Embryonic facial prominence (tissue), 1 donor: Measurements from ENCODE around the gene MAPK10.
"Not testable (repeated sequence)": the region's sequence is repeated elsewhere in the genome, so short reads cannot be mapped to it uniquely, and the experiment has no call there.

ENCODE experiments used
- DNase-seq: peaks from one replicate; pipeline ENCODE4 v3.0.0-alpha.2; 2016; ENCODE audit errors: extremely low spot score

Gene MAPK10

DNA sequence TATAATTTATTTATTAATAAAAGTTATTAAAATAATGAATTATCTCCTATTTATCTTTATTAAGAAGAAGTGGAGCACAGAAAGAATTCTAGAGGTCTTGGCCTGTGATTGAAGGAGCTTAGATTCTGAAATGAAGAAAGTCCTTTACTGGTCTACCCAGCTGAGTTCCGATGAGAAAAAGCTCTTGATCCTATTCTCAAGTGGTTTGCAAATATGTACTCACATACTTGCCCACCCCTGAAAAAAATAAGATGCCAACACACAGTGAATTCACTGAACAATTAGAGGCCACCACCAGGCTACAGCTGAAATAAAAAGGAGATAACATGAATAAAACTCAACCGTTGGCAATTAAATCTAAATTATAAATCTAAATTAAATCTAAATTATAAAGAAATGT lies 253.4 kb downstream of the MAPK10 start:
- no peak for DNase-seq

GRCh38 chr4:86101841-86102240 lies 258.0 kb downstream of the MAPK10 start:
- DNase-seq, result no peak

DNA sequence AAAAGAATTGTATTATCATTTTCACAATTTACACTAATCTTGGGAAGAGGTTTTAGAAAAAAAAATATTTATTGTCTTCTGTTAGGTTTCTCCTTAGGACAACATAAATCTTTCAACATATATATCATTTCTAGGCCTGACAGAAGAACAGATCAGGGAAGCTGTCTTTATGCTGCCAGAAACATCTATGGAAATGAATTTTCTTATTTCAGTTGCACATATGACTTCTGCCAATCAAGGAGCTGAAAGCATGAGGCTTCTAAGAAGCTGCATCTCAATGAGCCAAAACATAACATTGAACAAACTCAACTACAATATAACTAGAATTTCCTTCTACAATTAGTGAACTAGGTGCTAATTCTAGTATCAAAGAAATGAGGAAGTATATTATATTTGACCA lies 258.4 kb downstream of the MAPK10 start:
- no peak for DNase-seq

- no peak for DNase-seq
Observed at GRCh38 chr4:86100539-86101215, 259.2 kb downstream of the MAPK10 start.

DNA sequence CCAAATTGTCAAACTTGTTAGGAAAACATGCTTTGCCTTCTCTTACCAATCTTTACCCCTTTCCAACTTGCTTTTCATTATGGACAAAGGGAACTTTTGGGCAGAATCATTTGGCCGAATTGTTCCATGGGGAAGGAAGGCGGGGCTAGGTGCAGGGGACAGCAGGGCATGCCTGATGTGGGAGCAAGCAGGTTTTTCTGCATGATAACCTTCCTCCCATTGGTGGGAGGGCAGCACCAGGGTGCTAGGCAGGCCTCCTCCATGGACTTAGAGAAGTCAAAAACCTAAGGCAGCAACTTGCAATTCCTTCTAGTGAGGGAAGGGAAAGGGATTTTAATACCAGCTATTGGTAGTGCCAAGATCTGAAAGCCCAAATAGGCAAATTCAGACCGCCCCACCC lies 260.5 kb downstream of the MAPK10 start:
- no peak for DNase-seq

GRCh38 chr4:86098691-86099090 lies 261.2 kb downstream of the MAPK10 start:
- DNase-seq, result no peak

GRCh38 chr4:86096373-86096772 lies 263.5 kb downstream of the MAPK10 start:
- no peak for DNase-seq

GRCh38 chr4:86092684-86093083 lies 267.2 kb downstream of the MAPK10 start:
- no peak for DNase-seq

- no peak for DNase-seq
Observed at GRCh38 chr4:86091201-86091600, 268.7 kb downstream of the MAPK10 start.

- no peak for DNase-seq
Observed at GRCh38 chr4:86089781-86090323, 270.0 kb downstream of the MAPK10 start.

GRCh38 chr4:86089053-86089452 lies 270.8 kb downstream of the MAPK10 start:
- no peak for DNase-seq

GRCh38 chr4:86075796-86076195 lies 284.1 kb downstream of the MAPK10 start:
- DNase-seq, result not testable (repeated sequence)

DNA sequence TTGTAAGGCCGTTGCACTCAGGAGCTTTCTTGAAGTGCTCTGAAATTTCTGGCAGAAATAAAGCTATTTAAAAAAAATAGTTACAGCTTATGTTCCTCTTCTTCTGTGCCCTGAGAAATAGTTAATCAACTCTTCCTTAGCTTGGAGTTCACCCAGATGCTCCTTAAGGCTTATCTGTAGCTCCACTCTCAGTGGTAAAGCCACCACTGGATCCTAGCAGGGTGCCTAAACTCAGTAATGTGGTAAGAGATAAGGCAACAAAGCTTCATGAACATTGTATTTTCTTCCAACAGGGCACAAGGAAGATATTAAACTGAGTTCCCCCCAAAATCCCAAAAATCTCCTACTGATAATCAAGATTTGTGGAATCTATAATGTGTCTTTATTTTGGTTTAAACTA lies 299.5 kb downstream of the MAPK10 start:
- no peak for DNase-seq

GRCh38 chr4:86058621-86059020 lies 301.2 kb downstream of the MAPK10 start:
- no peak for DNase-seq

GRCh38 chr4:86055898-86056297 lies 304.0 kb downstream of the MAPK10 start:
- DNase-seq, result no peak

DNA sequence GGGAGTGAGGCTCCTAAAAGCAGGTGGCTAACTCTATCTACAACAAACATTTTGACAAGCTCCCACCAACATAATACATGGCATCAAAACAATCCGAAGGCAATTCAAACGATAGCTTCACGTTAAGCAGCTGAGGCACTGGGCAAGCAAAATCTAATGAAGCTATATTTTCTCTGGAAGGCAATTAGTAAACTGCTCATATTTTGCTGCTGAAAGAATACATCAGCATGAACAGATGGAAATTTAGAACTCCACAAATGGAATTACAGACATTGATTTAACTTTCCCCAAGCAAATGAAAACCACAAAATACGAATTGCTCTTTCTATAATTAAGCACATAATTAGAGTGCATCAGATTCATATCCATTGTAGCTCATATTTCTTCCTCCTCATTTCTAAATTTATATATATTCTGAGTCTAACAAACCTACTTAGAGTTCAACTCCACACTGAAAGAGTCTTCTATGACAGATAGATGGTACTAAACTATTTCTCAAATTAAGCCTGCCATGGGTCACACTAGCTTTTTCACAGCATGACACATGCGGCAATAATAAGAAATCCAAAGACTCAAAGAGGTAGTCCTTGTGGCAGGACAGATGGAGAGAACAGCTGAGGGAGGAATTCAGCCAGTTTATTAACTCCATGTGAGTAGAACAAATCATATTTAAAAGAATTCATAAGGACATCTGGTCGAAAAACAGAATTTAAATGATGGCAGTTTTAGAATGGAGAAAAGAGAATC lies 305.4 kb downstream of the MAPK10 start:
- DNase-seq, result no peak

DNA sequence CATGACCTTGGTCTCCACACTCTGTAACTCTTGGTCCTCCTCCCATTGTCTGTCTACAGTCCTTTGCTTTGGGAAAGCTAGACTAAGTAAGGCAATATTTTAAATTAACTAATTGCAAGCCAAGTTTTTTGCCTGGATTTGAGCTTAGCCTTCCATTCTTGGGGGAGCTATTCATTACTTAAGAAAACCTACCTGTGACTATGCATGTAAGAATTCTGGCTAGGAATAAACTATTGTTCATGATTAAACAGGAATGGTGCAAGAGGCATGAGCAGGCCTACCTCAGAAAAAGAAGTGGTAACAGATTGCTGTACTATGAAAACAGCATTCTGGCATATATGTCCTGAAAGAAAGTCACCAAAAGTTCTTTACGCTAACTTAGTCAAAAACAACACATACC lies 309.4 kb downstream of the MAPK10 start:
- DNase-seq, result no peak

GRCh38 chr4:86048426-86048825 lies 311.4 kb downstream of the MAPK10 start:
- no peak for DNase-seq

GRCh38 chr4:86044593-86044985 lies 315.3 kb downstream of the MAPK10 start:
- DNase-seq, result no peak

GRCh38 chr4:86043755-86044592 lies 315.9 kb downstream of the MAPK10 start:
- DNase-seq, result no peak

GRCh38 chr4:86038037-86038436 lies 321.8 kb downstream of the MAPK10 start:
- no peak for DNase-seq

DNA sequence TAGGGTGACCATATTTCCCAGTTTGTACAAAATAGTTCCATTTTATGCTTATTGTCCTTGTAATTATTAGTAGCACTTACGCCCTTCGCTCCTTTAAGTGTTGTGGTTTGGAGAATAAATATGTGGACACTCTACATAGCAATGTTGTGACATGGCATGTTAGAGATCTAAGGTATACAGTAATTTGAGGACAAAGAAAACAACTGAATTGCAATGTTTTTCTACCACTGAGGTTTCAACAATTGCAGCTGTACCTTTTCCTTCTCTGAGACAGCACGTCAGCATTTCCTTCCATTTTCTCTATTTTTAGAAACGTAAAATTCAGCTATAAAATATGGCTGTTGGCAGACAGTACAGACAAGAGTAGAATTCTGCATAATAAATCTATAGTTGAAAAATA lies 323.1 kb downstream of the MAPK10 start:
- DNase-seq, result no peak
